GM12865 (cell line): ENCODE results near the gene FGF21.
A peak's percentile ranks its signal among the peaks of the same experiment; 100 is the strongest.

Experiments
- DNase-seq: peaks from one replicate; pipeline ENCODE4 v3.0.0; 2010; ENCODE audit warnings: low read depth
- H3K4me3 ChIP-seq: 2 replicates; pipeline ENCODE4 v1.5.1; 2011; ENCODE audit warnings: mild to moderate bottlenecking, low read depth, low read length, control low read depth
- TF ChIP-seq, protein P1 (sequence below): IDR thresholded peaks from 2 replicates; pipeline ENCODE4 v1.5.1; 2011; ENCODE audit warnings: low read length, control low read depth, low read depth, inconsistent platforms; ENCODE audit not compliant: insufficient read depth; ENCODE audit errors: missing control alignments

FGF21 gene, protein sequence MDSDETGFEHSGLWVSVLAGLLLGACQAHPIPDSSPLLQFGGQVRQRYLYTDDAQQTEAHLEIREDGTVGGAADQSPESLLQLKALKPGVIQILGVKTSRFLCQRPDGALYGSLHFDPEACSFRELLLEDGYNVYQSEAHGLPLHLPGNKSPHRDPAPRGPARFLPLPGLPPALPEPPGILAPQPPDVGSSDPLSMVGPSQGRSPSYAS

DNA sequence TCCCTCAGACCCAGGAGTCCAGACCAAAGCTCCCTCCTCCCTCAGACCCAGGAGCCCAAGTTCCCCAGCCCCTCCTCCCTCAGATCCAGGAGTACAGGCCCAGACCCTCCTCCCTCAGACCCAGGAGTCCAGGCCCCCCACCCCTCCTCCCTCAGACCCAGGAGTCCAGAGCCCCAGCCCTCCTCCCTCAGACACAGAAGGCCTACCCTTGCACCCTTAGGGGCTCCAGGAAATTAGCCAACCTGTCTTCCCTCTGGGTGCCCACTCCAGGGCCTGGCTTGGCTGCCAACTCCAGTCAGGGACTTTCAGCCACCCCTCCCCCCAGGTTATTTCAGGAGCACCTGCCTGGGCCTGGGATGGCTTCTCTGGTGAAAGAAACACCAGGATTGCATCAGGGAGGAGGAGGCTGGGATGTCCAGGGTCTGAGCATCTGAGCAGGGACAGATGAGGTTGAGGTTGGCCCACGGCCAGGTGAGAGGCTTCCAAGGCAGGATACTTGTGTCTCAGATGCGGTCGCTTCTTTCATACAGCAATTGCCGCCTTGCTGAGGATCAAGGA is at the start of gene FGF21:
Gene FGF21 (plus strand): TSS at position 441 of the 558 bp plus-strand sequence. CDS start 713 bp downstream, outside the sequence.
- TF ChIP-seq, protein P1, sequence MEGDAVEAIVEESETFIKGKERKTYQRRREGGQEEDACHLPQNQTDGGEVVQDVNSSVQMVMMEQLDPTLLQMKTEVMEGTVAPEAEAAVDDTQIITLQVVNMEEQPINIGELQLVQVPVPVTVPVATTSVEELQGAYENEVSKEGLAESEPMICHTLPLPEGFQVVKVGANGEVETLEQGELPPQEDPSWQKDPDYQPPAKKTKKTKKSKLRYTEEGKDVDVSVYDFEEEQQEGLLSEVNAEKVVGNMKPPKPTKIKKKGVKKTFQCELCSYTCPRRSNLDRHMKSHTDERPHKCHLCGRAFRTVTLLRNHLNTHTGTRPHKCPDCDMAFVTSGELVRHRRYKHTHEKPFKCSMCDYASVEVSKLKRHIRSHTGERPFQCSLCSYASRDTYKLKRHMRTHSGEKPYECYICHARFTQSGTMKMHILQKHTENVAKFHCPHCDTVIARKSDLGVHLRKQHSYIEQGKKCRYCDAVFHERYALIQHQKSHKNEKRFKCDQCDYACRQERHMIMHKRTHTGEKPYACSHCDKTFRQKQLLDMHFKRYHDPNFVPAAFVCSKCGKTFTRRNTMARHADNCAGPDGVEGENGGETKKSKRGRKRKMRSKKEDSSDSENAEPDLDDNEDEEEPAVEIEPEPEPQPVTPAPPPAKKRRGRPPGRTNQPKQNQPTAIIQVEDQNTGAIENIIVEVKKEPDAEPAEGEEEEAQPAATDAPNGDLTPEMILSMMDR = no peak
- no peak within 1 kb of the TSS for H3K4me3 ChIP-seq

DNA sequence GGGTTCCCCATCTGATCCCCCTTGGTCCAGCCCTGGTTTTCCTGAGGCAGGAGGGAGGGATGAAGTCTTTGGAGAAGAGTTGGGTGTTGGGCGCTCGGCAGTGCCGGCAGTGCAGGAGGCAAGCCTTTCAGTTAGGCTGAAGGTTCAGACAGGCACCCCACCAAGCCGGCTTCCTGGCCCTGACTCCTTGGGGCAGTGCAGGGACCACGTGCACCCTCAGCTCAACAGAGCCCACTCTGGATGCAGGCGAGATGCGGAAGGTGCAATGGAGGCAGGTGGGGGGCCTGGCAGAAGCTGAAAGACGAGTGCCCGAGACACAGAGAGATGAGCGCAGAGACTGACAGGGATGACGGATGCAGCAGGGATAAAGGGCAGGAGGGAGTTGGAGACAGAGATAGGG is 46.9 kb upstream of the FGF21 start:
- TF ChIP-seq, protein P1 = no peak
- H3K4me3 ChIP-seq = no peak overlapping the region
- DNase-seq = no peak

More for the DNA sequence above, at the start of gene FGF21:
- DNase-seq = no peak

DNA sequence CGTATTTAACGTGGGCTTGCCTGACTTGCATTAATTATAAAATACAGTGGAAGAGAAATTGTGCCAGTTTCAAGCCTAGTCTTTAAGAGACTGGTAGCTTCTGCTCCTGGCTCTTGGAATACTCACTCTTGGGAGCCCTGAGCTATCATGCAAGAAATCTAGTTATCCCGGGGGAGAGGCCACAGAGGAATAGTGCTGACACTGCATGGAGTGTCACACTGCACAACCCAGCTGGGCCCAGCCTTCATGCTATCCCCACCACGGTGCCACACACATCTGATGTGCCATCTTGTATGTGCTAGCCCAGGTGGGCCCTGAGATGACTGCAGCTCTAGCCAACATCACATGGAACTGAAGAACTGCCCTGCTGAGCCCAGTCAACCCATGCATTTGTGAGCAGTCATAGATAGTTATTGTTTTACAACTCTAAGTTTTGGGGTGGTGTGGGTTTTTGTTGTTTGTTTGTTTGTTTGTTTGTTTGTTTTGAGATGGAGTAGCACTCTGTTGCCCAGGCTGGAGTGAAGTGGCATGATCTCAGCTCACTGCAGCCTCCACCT is 44.1 kb upstream of the FGF21 start:
- DNase-seq = no peak
- H3K4me3 ChIP-seq = no peak overlapping the region
- TF ChIP-seq, protein P1 = no peak

DNA sequence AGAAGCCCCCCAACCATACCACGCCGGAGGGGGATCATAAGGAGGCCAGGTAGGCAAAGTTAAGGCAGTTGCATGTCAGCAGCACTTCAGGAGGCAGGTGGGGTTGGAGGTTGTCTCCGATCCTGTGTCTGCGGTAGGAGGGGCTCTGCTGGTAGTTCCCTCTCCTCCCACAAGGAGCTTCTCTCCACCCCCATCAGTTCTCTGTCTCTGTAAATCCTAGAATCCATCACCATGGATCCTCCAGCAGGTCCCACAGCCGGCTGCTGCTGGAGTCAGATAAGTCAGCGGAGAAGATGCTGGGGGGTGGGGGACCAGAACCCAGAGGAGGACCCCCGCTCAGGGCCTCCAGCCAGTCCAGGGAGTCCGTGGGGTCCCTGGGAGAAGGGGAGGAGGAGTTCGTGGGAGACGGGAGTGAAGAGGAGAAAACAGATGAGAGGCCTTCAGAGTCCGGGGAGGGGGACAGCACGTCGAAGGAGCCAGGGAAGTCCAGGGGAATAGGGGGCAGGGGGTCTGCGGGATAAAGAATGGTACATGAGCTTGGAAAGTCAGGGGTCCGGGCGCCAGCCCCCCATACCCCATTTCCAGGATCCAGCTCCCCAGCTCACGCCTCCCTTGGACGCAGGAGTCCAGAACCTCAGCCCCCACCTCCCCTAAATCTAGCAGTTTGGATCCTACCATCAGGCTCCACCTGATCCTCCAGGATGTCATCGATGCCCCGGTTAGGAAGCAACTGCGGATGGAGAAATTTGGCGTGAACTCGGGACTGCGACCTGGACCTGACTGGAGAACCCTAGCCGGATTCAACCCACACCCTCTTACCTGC is 42.1 kb upstream of the FGF21 start:
- peak; percentile 30 for DNase-seq
- TF ChIP-seq, protein P1 = no peak
- peak overlapping the region; percentile 97 for H3K4me3 ChIP-seq

DNA sequence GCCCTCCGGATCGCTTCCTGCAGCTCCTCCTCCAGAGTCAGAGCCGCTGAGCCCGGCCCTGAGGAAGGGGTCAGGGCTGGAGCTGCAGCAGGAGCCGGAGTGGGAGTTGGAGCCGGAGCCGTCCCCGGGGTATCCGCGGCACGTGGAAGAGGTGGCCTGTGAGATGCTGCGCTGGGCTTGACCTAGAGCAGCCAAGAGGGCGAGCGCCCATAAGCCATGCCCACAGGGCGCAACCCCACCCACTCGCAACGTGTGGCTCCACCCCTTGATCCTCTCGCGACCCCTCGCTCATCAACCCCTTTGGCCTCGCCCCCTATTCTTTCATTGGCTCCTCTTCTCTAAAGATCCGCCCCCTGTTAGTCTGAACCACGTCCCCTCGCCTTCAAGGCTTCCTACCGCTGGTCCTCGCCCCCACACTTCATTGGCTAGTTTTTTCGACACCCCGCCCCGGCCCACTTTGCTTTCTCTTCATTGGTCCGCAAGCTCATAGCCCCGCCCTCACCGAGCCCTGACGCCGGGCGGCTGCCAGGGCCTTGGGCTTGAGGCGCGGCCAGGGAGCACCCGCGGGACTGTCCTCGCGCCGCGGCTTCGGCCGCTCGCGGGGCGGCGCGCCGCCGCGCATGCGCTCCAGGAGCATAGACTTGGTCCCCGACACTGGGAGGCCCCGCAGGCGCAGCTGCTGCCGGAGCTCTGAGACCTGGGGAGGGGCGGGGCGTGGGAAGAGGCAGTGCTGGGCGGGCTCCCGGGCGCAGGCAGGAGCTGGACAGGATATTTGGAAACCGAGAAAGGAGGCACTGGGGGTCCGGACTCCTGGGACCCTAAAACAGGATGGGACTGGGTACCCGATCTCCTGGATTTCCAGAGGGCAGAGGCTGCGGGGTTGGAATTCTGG is 41.2 kb upstream of the FGF21 start:
- DNase-seq = peak; percentile 99
- TF ChIP-seq, protein P1 = no peak
- H3K4me3 ChIP-seq = peak overlapping the region; percentile 97
